ENCODE data around the gene RASGRF2.

The RASGRF2 gene

GRCh38 chr5:81172710-81173109 lies 212.5 kb downstream of the RASGRF2 start:
- no peak for TF ChIP-seq CTCF (IDR thresholded peaks at IDR 0.05)

GRCh38 chr5:81177061-81177460 lies 216.9 kb downstream of the RASGRF2 start:
- no peak for TF ChIP-seq CTCF (IDR thresholded peaks at IDR 0.05)

GRCh38 chr5:81179959-81180358 lies 219.8 kb downstream of the RASGRF2 start:
- TF ChIP-seq CTCF (IDR thresholded peaks at IDR 0.05), result no peak

- TF ChIP-seq CTCF (IDR thresholded peaks at IDR 0.05), result no peak
Observed at GRCh38 chr5:81180780-81181460, 220.8 kb downstream of the RASGRF2 start.

GRCh38 chr5:81181576-81182316 lies 221.6 kb downstream of the RASGRF2 start:
- TF ChIP-seq CTCF (IDR thresholded peaks at IDR 0.05), result no peak

GRCh38 chr5:81182396-81183390 lies 222.5 kb downstream of the RASGRF2 start:
- TF ChIP-seq CTCF (IDR thresholded peaks at IDR 0.05), result no peak
